Panc1 (cell line): ENCODE data around the gene SLCO2A1. TPM values are rescaled to one million over a fixed set of nuclear protein-coding genes. Genes with fewer than 3 reads are reported as not detected.

ENCODE experiments used
- ATAC-seq: fragments of 200-7000 bp; cut with Tn5 transposase; 2 replicates; pipeline ENCODE4 v1.9.1; 2020; ENCODE audit warnings: mild to moderate bottlenecking, moderate library complexity
- BruUV-seq: library from RNA; stranded (reverse); fragments of 400-500 nt; replicated peaks from 2 replicates; lab custom pipeline; 2021; lab: Mats Ljungman, UMichigan
- CTCF ChIA-PET: fragments of 300-600 bp; sonication (Branson Sonifier 250); formaldehyde crosslinking; loops from one replicate; lab custom pipeline; 2022; ENCODE audit warnings: antibody characterized with exemption; lab: Charles Lee
- POLR2A ChIA-PET: fragments of 300-600 bp; sonication (Branson Sonifier 250); formaldehyde crosslinking; loops from one replicate; lab custom pipeline; 2022; ENCODE audit warnings: antibody characterized with exemption; lab: Charles Lee
- DNase-seq: peaks from one replicate; pipeline ENCODE4 v3.0.0-alpha.2; 2010; ENCODE audit warnings: low read depth, low spot score
- H3K27ac ChIP-seq: 2 replicates; pipeline ENCODE4 v1.5.1; 2011; ENCODE audit warnings: mild to moderate bottlenecking, low read length, inconsistent platforms
- H3K27me3 ChIP-seq: fragments of 200-500 bp; sonication (Bioruptor generic); 2 replicates; pipeline ENCODE4 v1.6.0; 2014; ENCODE audit warnings: low read length, inconsistent platforms; ENCODE audit not compliant: control insufficient read depth, insufficient read depth
- H3K36me3 ChIP-seq: fragments of 200-500 bp; sonication (Bioruptor generic); 2 replicates; pipeline ENCODE4 v1.5.1; 2014; ENCODE audit warnings: inconsistent platforms, mild to moderate bottlenecking, low read length, moderate library complexity; ENCODE audit not compliant: control insufficient read depth, insufficient read depth
- H3K4me1 ChIP-seq: 2 replicates; pipeline ENCODE4 v1.5.1; 2011; ENCODE audit warnings: inconsistent platforms, mild to moderate bottlenecking, low read length, moderate library complexity; ENCODE audit not compliant: control insufficient read depth, insufficient read depth
- H3K4me3 ChIP-seq, 2 experiments: 2 replicates each; pipeline ENCODE4 v1.5.1; 2011 to 2012; ENCODE audit warnings: low read depth in 2 of 2, low read length in 2 of 2, mild to moderate bottlenecking in 2 of 2, inconsistent platforms in 1 of 2, moderate library complexity in 1 of 2
- H3K9me3 ChIP-seq: fragments of 200-500 bp; sonication (Bioruptor generic); 2 replicates; pipeline ENCODE4 v1.5.1; 2014; ENCODE audit warnings: low read depth, mild to moderate bottlenecking, inconsistent platforms, low read length, moderate library complexity; ENCODE audit not compliant: control insufficient read depth, insufficient read depth
- POLR2AphosphoS5 ChIP-seq: IDR thresholded peaks from 2 replicates; pipeline ENCODE4 v1.6.1; 2012; ENCODE audit warnings: mild to moderate bottlenecking, low read depth, low read length, moderate library complexity
- SIN3A ChIP-seq: IDR thresholded peaks from 2 replicates; pipeline ENCODE4 v1.6.1; 2012; ENCODE audit warnings: low read depth, mild to moderate bottlenecking, low read length, moderate library complexity, borderline replicate concordance; ENCODE audit not compliant: insufficient read depth
- TCF7L2 ChIP-seq: IDR thresholded peaks from 2 replicates; pipeline ENCODE4 v1.6.1; 2011; ENCODE audit warnings: mild to moderate bottlenecking, low read depth, low read length, inconsistent platforms
- in situ Hi-C: cut with HindIII; loops from 2 replicates; pipeline ENCODE4 v1.10.0; 2016; ENCODE audit warnings: low sequenced_read_pairs, low pct_unique_long_range_greater_than_20kb
- intact Hi-C: fragments of 100-400 bp; cut with micrococcal nuclease; formaldehyde crosslinking; loops from one replicate; pipeline ENCODE4 v1.10.0; 2022; ENCODE audit not compliant: unreplicated experiment
- total RNA-seq: library from RNA; stranded (reverse); gene quantifications from one replicate; pipeline ENCODE4 v1.2.1, GENCODE V29; 2021; ENCODE audit not compliant: unreplicated experiment
- TF ChIP-seq, protein P1 (sequence below): fragments of 450-650 bp; IDR thresholded peaks from 2 replicates; pipeline ENCODE4 v1.5.1; 2017; ENCODE audit warnings: mild to moderate bottlenecking
- TF ChIP-seq, protein P2 (sequence below), 2 experiments: IDR thresholded peaks; 2 replicates each; pipeline ENCODE4 v1.6.1; 2011 to 2012; ENCODE audit warnings: low read depth in 2 of 2, control low read depth in 1 of 2, low read length in 1 of 2, mild to moderate bottlenecking in 1 of 2, moderate library complexity in 1 of 2; ENCODE audit not compliant: insufficient read depth in 1 of 2

The SLCO2A1 gene
- total RNA-seq, 1 experiment from 2014 or later: 0.62 TPM

GRCh38 chr3:133948131-133948810, 81.5 kb downstream of the SLCO2A1 start:
- ATAC-seq: no peak
- H3K36me3 ChIP-seq: no peaks in the 10 kb centered on the region
- H3K27ac ChIP-seq: no peak overlapping the region
- POLR2A ChIA-PET: no interaction called here
- DNase-seq: no peak
- H3K27me3 ChIP-seq: no peaks in the 10 kb centered on the region
- BruUV-seq: no TSS peak
- peaks cover 31% of the 10 kb centered on the region for H3K4me1 ChIP-seq
- CTCF ChIA-PET: no interaction called here
- H3K4me3 ChIP-seq: no peak overlapping the region
- in situ Hi-C loops: no loop called here
- H3K9me3 ChIP-seq: no peaks in the 10 kb centered on the region
- intact Hi-C loops: no loop called here
- TF ChIP-seq, protein P1, sequence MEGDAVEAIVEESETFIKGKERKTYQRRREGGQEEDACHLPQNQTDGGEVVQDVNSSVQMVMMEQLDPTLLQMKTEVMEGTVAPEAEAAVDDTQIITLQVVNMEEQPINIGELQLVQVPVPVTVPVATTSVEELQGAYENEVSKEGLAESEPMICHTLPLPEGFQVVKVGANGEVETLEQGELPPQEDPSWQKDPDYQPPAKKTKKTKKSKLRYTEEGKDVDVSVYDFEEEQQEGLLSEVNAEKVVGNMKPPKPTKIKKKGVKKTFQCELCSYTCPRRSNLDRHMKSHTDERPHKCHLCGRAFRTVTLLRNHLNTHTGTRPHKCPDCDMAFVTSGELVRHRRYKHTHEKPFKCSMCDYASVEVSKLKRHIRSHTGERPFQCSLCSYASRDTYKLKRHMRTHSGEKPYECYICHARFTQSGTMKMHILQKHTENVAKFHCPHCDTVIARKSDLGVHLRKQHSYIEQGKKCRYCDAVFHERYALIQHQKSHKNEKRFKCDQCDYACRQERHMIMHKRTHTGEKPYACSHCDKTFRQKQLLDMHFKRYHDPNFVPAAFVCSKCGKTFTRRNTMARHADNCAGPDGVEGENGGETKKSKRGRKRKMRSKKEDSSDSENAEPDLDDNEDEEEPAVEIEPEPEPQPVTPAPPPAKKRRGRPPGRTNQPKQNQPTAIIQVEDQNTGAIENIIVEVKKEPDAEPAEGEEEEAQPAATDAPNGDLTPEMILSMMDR: no peak
- no peak for TF ChIP-seq POLR2AphosphoS5
- no peak for TF ChIP-seq TCF7L2
- TF ChIP-seq, protein P2, sequence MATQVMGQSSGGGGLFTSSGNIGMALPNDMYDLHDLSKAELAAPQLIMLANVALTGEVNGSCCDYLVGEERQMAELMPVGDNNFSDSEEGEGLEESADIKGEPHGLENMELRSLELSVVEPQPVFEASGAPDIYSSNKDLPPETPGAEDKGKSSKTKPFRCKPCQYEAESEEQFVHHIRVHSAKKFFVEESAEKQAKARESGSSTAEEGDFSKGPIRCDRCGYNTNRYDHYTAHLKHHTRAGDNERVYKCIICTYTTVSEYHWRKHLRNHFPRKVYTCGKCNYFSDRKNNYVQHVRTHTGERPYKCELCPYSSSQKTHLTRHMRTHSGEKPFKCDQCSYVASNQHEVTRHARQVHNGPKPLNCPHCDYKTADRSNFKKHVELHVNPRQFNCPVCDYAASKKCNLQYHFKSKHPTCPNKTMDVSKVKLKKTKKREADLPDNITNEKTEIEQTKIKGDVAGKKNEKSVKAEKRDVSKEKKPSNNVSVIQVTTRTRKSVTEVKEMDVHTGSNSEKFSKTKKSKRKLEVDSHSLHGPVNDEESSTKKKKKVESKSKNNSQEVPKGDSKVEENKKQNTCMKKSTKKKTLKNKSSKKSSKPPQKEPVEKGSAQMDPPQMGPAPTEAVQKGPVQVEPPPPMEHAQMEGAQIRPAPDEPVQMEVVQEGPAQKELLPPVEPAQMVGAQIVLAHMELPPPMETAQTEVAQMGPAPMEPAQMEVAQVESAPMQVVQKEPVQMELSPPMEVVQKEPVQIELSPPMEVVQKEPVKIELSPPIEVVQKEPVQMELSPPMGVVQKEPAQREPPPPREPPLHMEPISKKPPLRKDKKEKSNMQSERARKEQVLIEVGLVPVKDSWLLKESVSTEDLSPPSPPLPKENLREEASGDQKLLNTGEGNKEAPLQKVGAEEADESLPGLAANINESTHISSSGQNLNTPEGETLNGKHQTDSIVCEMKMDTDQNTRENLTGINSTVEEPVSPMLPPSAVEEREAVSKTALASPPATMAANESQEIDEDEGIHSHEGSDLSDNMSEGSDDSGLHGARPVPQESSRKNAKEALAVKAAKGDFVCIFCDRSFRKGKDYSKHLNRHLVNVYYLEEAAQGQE (IDR thresholded peaks at IDR 0.05; ENCODE audit: insufficient read depth in 1 of 2, low read depth in 2 of 2, low read length in 1 of 2): no peak
- no peak for TF ChIP-seq SIN3A

- CTCF ChIA-PET: interaction anchor here (0.5 to 0.8 kb wide), 3 partner anchors 60 to 279 kb away, joined by 3 read pairs; no protein-coding TSS in a partner anchor
- ATAC-seq (no peak), DNase-seq (no peak)
- H3K9me3 ChIP-seq: no peaks in the 10 kb centered on the region
- POLR2A ChIA-PET: no interaction called here
- peak overlapping the region; percentile 79 for H3K27ac ChIP-seq
- no peak for TF ChIP-seq SIN3A
- no peak for TF ChIP-seq TCF7L2
- TF ChIP-seq, protein P2 (IDR thresholded peaks at IDR 0.05; ENCODE audit: insufficient read depth in 1 of 2, low read depth in 2 of 2, low read length in 1 of 2): no peak
- no peak for TF ChIP-seq POLR2AphosphoS5
- TF ChIP-seq, protein P1: no peak
- no peak overlapping the region for H3K4me3 ChIP-seq
- in situ Hi-C loops: no loop called here
- no TSS peak for BruUV-seq
- no peaks in the 10 kb centered on the region for H3K27me3 ChIP-seq
- no peaks in the 10 kb centered on the region for H3K36me3 ChIP-seq
- intact Hi-C loops: no loop called here
- peaks cover 55% of the 10 kb centered on the region for H3K4me1 ChIP-seq
Observed at GRCh38 chr3:133945381-133946095, 84.2 kb downstream of the SLCO2A1 start.
